Endothelial cell of umbilical vein (primary cell): ENCODE measurements around the gene PCNT. TPM values are rescaled to one million over a fixed set of nuclear protein-coding genes. Genes with fewer than 3 reads are reported as not detected.

Source experiments
- BruUV-seq: library from RNA; stranded (reverse); fragments of 400-500 nt; replicated peaks from 2 replicates; lab custom pipeline; 2021; lab: Mats Ljungman, UMichigan
- CTCF ChIA-PET: fragments of 300-600, 350-600 bp; sonication (Branson Sonifier 250); formaldehyde crosslinking; loops from one replicate; lab custom pipeline; 2021; ENCODE audit warnings: antibody characterized with exemption, inconsistent platforms; lab: Charles Lee
- POLR2A ChIA-PET: fragments of 300-600, 350-600 bp; sonication (Branson Sonifier 250); formaldehyde crosslinking; loops from one replicate; lab custom pipeline; 2021; ENCODE audit warnings: antibody characterized with exemption, inconsistent platforms; lab: Charles Lee
- DNase-seq: peaks from one replicate; pipeline ENCODE4 v3.0.0-alpha.2; 2011; ENCODE audit warnings: low read depth, low spot score
- FAIRE-seq: peaks from 2 replicates; lab custom pipeline; 2011; peaks lifted over from hg19 to GRCh38; lab: Jason Lieb, UNC
- H2AFZ ChIP-seq: 2 replicates; pipeline ENCODE4 v1.6.0; 2012; ENCODE audit warnings: low read depth, low read length, control low read depth, inconsistent platforms
- H3K27ac ChIP-seq: 2 replicates; pipeline ENCODE4 v1.5.1; 2011; ENCODE audit warnings: low read depth, mild to moderate bottlenecking, control low read depth, low read length, moderate library complexity; ENCODE audit not compliant: insufficient read depth
- H3K27me3 ChIP-seq, 2 experiments: 2 replicates each; pipeline versions ENCODE4 v1.6.0 to v1.6.1; 2011; ENCODE audit warnings: low read length in 2 of 2, mixed read lengths in 1 of 2; ENCODE audit not compliant: control insufficient read depth in 2 of 2, insufficient read depth in 2 of 2
- H3K36me3 ChIP-seq, 2 experiments: 2 replicates in 1 of 2; 3 replicates in 1 of 2; pipeline ENCODE4 v1.5.1; 2011; ENCODE audit warnings: low read length in 2 of 2, mild to moderate bottlenecking in 1 of 2, moderate library complexity in 1 of 2; ENCODE audit not compliant: control insufficient read depth in 2 of 2, insufficient read depth in 2 of 2; ENCODE audit errors: extremely low read depth in 1 of 2
- H3K4me1 ChIP-seq: 3 replicates; pipeline ENCODE4 v1.5.1; 2011; ENCODE audit warnings: mild to moderate bottlenecking, low read length; ENCODE audit not compliant: control insufficient read depth, insufficient read depth; ENCODE audit errors: extremely low read depth
- H3K4me2 ChIP-seq: 2 replicates; pipeline ENCODE4 v1.6.1; 2011; ENCODE audit warnings: low read length, control low read depth, mixed read lengths; ENCODE audit not compliant: insufficient read depth
- H3K4me3 ChIP-seq, 3 experiments: fragments of 200-600 bp in 1 of 3; sonication (generic), shearing (Covaris generic) in 1 of 3; replicated peaks in 1 of 3; 2 replicates each; pipeline ENCODE4 v1.5.1; 2011 to 2016; ENCODE audit warnings: control low read depth in 3 of 3, low read length in 3 of 3, mild to moderate bottlenecking in 2 of 3, inconsistent platforms in 1 of 3, low read depth in 1 of 3, moderate library complexity in 1 of 3; ENCODE audit not compliant: insufficient read depth in 1 of 3
- H3K79me2 ChIP-seq: 2 replicates; pipeline ENCODE4 v1.6.0; 2012; ENCODE audit warnings: low read length, inconsistent platforms; ENCODE audit not compliant: control insufficient read depth, insufficient read depth
- H3K9ac ChIP-seq: replicated peaks from 2 replicates; pipeline ENCODE3; 2011; ENCODE audit warnings: low read length, control low read depth; ENCODE audit not compliant: insufficient read depth; ENCODE audit errors: extremely low read depth
- H3K9me1 ChIP-seq: replicated peaks from 3 replicates; pipeline ENCODE4 v1.6.0; 2011; ENCODE audit warnings: mild to moderate bottlenecking, low read length; ENCODE audit not compliant: control insufficient read depth, insufficient read depth; ENCODE audit errors: extremely low read depth
- H3K9me3 ChIP-seq: replicated peaks from 2 replicates; pipeline ENCODE4 v1.5.1; 2012; ENCODE audit warnings: low read length, inconsistent platforms; ENCODE audit not compliant: control insufficient read depth, insufficient read depth
- H4K20me1 ChIP-seq: replicated peaks from 2 replicates; pipeline ENCODE3; 2011; ENCODE audit warnings: mild to moderate bottlenecking, low read length; ENCODE audit not compliant: control insufficient read depth, insufficient read depth; ENCODE audit errors: extremely low read depth
- EZH2 ChIP-seq: IDR thresholded peaks from 2 replicates; pipeline ENCODE4 v1.6.1; 2012; ENCODE audit warnings: borderline replicate concordance, low read depth, mild to moderate bottlenecking, moderate library complexity, low read length, inconsistent platforms; ENCODE audit not compliant: severe bottlenecking
- FOS ChIP-seq: IDR thresholded peaks from 2 replicates; pipeline ENCODE4 v1.6.1; 2011; ENCODE audit warnings: mild to moderate bottlenecking, low read length, moderate library complexity, borderline replicate concordance; ENCODE audit not compliant: insufficient read depth
- GATA2 ChIP-seq: IDR thresholded peaks from 2 replicates; pipeline ENCODE4 v1.7.0; 2011; ENCODE audit warnings: low read depth, mild to moderate bottlenecking, moderate library complexity, mixed read lengths, low read length; ENCODE audit not compliant: insufficient read length, insufficient read depth
- JUN ChIP-seq: IDR thresholded peaks from 2 replicates; pipeline ENCODE4 v1.6.1; 2011; ENCODE audit warnings: borderline replicate concordance, low read depth; ENCODE audit not compliant: insufficient read length, insufficient read depth
- MAX ChIP-seq: IDR thresholded peaks from 2 replicates; pipeline ENCODE4 v1.6.1; 2011; ENCODE audit not compliant: insufficient read depth, insufficient read length
- MYC ChIP-seq: IDR thresholded peaks from one replicate; pipeline ENCODE4 v1.6.1; 2011; ENCODE audit warnings: mild to moderate bottlenecking, low read depth, low read length
- POLR2A ChIP-seq: IDR thresholded peaks from 2 replicates; pipeline ENCODE4 v1.6.1; 2012; ENCODE audit warnings: low read depth, mild to moderate bottlenecking, control low read depth, low read length
- POLR2AphosphoS5 ChIP-seq: IDR thresholded peaks from 2 replicates; pipeline ENCODE4 v1.6.1; 2012; ENCODE audit warnings: low read depth, mild to moderate bottlenecking, control low read depth, low read length, moderate library complexity; ENCODE audit not compliant: insufficient read depth
- dilution Hi-C: fragments of 300-500 bp; cut with MboI; formaldehyde crosslinking; loops from one replicate; pipeline ENCODE4 v1.15.0; 2019; ENCODE audit warnings: low sequenced_read_pairs; ENCODE audit not compliant: extremely low pct_ligation_motif_present
- intact Hi-C: fragments of 100-400 bp; cut with micrococcal nuclease; formaldehyde crosslinking; loops from one replicate; pipeline ENCODE4 v1.10.0; 2022
- polyA plus RNA-seq, 4 experiments: library from polyadenylated mRNA; depleted of rRNA in 3 of 4; stranded (reverse) in 3 of 4; unstranded in 1 of 4; fragments of >200 nt; gene quantifications; 2 replicates each; pipeline versions ENCODE4 v1.2.1 to v1.2.3, GENCODE V29; 2011 to 2012; ENCODE audit warnings: missing spikeins in 1 of 4
- total RNA-seq: library from RNA; stranded (reverse); gene quantifications from 2 replicates; pipeline ENCODE4 v1.2.3, GENCODE V29; 2021
- TF ChIP-seq, protein P1 (sequence below), 2 donors: IDR thresholded peaks; 1 replicate in 1 of 2; 2 replicates in 1 of 2; pipeline ENCODE4 v1.5.1; 2011; ENCODE audit warnings: low read length in 2 of 2, mild to moderate bottlenecking in 2 of 2, moderate library complexity in 2 of 2, control low read depth in 1 of 2, inconsistent platforms in 1 of 2, low read depth in 1 of 2; ENCODE audit not compliant: insufficient read depth in 1 of 2; ENCODE audit errors: extremely low read depth in 1 of 2

The PCNT gene
- total and polyA plus RNA-seq, 2 donors (not counting 3 experiments of a cell fraction or from before 2014, with no cell fraction given) = 9.6 to 49.5 TPM

GRCh38 chr21:46394595-46395104 is 70.7 kb downstream of the PCNT start:
- Histone ChIP-seq H3K4me2 (no peak overlapping the region), H3K79me2 (no peaks in the 10 kb centered on the region), H3K27me3 (no peaks in the 10 kb centered on the region), H3K9me1 (no peaks in the 10 kb centered on the region), H4K20me1 (no peaks in the 10 kb centered on the region), H3K27ac (no peak overlapping the region), H3K9me3 (no peaks in the 10 kb centered on the region), H2AFZ (no peak overlapping the region), H3K9ac (no peak overlapping the region), H3K36me3 (peaks cover 2 to 20% of the 10 kb centered on the region in 2 experiments), H3K4me3 (no peak overlapping the region), H3K4me1 (no peaks in the 10 kb centered on the region)
- CTCF ChIA-PET = no interaction called here
- intact Hi-C loops (no loop called here), dilution Hi-C loops (no loop called here)
- no TSS peak for BruUV-seq
- no peak for DNase-seq
- TF ChIP-seq JUN (no peak), POLR2A (no peak), EZH2 (no peak), FOS (no peak), MAX (no peak), GATA2 (no peak), POLR2AphosphoS5 (no peak), MYC (no peak)
- TF ChIP-seq, protein P1, sequence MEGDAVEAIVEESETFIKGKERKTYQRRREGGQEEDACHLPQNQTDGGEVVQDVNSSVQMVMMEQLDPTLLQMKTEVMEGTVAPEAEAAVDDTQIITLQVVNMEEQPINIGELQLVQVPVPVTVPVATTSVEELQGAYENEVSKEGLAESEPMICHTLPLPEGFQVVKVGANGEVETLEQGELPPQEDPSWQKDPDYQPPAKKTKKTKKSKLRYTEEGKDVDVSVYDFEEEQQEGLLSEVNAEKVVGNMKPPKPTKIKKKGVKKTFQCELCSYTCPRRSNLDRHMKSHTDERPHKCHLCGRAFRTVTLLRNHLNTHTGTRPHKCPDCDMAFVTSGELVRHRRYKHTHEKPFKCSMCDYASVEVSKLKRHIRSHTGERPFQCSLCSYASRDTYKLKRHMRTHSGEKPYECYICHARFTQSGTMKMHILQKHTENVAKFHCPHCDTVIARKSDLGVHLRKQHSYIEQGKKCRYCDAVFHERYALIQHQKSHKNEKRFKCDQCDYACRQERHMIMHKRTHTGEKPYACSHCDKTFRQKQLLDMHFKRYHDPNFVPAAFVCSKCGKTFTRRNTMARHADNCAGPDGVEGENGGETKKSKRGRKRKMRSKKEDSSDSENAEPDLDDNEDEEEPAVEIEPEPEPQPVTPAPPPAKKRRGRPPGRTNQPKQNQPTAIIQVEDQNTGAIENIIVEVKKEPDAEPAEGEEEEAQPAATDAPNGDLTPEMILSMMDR (IDR thresholded peaks at IDR 0.05; ENCODE audit: extremely low read depth in 1 of 2, insufficient read depth in 1 of 2, low read depth in 1 of 2, low read length in 2 of 2) = no peak
- POLR2A ChIA-PET = no interaction called here
- FAIRE-seq = no peak
